GM19455 (cell line): ENCODE data around the gene SYT9.

Experiments used
- ATAC-seq: cut with Tn5 transposase; IDR thresholded peaks from one replicate; pipeline ENCODE4 v1.9.1; 2021; ENCODE audit not compliant: unreplicated experiment

SYT9 gene

GRCh38 chr11:7272373-7272772 is 20.7 kb downstream of the SYT9 start:
- no peak for ATAC-seq

DNA sequence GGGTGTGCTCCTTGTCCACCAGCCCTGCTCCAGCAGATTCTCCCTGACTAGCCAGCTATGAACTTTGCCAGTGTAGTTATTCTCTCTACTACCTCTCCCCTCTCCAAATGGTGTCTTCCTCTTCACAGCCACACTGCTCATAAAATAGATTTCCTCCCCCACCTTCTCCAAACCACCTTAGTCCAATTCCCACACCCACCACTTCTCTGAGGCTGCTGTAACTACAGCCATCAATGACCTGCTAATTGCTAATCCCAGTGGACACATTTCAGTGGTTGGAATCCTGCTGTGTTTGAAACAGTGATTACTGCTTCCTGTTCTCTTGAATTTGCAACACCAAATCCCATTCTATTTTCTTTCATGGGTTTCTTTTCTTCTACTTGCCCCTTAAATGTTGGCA is 23.4 kb downstream of the SYT9 start:
- no peak for ATAC-seq

GRCh38 chr11:7278314-7278917 is 26.7 kb downstream of the SYT9 start:
- peak; percentile 53 for ATAC-seq

DNA sequence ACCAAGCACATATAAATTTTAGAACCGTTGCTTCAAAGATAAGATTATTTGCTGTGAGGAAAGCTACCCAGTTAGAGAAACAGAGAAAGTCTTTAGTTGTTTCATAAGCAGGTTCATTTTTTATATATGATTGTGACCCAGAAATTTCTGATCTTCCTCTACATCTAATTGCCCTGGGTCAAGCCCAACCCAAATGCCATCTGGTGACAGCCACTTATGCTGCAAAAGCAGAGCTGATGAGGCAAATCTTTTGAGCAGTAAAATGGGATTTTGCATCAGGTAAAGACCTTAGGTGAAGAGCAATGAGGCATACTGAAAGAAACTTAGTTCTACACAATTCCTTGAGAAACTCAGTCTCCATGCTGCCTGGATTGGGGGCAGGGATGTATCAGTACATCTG is 28.0 kb downstream of the SYT9 start:
- no peak for ATAC-seq

DNA sequence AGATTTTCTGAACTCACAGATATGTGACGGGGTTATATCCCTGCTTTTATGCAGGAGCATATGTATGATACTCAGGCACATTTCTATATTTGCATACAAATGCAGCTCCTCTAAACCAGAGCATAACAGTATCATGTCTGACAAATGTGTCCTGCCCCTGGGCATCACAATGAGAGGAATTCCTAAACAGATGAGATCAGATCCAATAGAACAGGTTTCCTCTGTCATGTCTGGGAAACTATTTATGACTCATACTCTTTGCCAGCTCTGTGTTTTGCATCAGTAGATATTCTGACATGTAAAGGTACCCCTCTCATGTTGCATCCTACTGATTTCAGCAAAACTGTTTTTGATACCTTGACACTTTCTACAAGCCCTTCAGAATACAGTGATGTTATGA is 29.4 kb downstream of the SYT9 start:
- ATAC-seq: no peak

DNA sequence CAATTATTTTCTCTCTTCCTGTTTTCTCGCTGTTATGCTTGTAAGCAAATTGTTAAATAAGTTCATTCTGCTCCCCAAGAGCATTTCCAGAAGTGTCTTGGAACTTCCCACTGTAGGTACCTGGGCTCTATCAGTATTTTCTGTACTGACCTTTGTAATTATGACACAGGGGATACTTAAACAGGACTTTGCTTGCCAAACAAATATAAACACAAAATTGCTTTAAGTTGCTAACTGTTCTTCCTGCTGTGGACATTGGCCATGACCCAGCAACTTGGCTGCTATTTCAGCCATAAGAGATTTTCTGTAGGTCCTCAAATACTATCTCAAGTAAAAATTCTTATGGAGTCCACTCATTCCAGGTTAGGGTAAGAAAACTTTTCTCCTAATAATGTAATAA is 30.1 kb downstream of the SYT9 start:
- ATAC-seq: no peak

DNA sequence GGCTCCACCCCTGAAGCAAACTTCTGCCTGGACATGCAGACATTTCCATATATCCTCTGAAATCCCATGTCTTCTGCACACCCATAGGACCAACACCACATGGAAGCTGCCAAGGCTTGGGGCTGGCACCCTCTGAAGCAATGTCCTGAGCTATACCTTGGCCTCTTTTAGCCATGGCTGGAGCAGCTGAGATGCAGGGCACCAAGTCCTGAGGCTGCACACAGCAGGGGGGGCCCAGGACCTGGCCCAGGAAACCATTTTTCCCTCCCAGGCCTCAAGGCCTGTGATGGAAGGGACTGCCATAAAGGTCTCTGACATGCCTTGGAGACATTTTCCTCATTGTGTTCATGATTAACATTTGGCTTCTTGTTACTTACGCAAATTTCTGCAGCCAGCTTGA is 34.5 kb downstream of the SYT9 start:
- ATAC-seq: no peak

GRCh38 chr11:7291100-7291829 is 39.6 kb downstream of the SYT9 start:
- ATAC-seq: no peak

GRCh38 chr11:7292922-7293321 is 41.2 kb downstream of the SYT9 start:
- no peak for ATAC-seq

GRCh38 chr11:7299393-7299792 is 47.7 kb downstream of the SYT9 start:
- no peak for ATAC-seq

DNA sequence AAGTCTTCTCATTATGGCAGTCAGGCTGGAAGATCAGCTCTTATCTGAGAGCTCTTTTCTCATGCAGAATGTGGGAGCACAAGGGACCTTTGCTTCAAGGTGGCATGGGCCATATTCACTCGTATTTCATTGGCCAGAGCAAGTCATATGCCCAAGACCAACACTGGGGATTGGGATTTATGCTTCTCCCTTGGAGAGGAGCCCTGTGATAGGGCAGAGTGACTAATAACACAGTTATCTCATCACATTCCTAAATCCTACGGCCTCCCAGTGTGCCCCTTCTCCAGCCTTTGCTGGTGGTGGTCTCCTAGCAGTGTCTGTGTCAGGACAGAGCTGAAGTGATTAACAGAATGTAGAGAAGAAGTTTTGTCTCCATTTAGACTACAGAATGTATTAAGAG is 48.6 kb downstream of the SYT9 start:
- no peak for ATAC-seq

GRCh38 chr11:7303146-7303545 is 51.4 kb downstream of the SYT9 start:
- no peak for ATAC-seq

GRCh38 chr11:7306900-7307299 is 55.2 kb downstream of the SYT9 start:
- ATAC-seq: no peak

DNA sequence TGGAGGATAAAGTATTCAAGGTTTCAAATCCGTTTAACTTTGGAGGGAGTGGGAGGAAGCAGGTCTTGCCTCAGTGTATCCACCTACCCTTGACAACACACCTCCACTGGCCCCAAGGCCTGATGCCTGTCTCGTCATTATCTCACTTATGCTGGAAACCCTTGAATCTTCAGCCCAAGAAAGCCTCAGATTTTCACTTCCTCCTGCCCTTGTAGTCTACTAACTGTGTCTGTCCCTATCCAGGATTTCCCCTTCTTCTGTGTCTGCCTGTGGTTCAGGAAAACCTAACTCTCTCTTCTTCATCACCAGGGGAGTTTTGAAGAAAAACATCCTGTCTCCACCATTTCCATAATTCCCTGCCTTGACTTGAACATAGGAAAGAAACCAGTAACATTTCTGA is 56.1 kb downstream of the SYT9 start:
- ATAC-seq: no peak

DNA sequence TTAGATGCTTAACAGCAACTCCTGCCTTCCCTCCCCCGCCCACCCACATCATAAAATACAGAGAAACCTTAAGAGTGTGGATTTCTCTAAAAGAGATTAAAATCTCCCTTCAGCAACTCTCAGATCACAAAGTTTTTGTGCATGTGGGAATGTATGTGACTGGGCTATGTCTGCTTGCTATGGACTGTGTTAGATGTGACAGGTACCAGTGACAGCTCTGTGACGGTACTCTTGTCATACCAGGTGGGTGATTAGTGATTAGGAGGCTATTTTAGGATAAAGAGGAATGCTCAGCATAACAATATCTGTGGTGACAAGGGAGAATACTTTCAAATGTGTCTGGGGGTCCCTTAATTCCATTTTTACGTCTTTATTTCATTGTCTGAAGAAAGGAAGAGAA is 60.2 kb downstream of the SYT9 start:
- no peak for ATAC-seq

DNA sequence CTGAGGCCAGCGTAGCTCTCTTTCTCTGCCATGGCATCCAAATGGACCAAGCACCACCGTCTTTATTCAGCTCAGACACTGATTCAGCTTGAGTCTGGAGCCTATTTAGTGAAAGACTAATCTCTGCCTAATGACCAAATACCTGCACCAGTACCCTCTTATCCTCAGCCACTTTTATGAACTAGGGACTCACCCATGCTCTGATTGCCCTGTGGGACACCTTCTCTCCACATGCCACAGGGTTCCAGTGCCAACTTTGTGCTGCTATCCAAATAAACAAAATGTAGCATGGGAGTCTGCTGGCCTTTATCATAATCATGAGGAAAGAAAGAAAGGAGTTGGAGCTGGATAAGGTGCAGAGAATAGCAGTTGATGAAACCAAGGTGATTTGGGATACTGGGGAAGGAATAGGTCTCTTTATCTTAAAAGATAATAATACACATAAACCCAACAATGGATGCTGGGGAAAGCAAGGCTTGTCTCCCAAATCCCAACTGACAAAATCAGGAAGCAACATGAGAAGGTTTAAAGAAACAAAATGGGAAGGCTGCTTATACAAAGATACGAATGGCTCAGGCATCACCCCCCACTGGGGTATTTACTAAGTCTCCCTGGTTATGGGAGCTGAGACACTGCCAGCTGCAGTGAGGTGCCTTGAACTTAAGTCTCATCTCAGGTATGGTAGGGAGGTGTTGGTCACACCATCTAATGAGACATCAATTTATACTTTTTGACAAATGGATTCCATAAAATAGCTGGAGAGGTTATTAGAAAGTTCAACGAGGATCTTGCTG is 63.3 kb downstream of the SYT9 start:
- ATAC-seq: no peak

DNA sequence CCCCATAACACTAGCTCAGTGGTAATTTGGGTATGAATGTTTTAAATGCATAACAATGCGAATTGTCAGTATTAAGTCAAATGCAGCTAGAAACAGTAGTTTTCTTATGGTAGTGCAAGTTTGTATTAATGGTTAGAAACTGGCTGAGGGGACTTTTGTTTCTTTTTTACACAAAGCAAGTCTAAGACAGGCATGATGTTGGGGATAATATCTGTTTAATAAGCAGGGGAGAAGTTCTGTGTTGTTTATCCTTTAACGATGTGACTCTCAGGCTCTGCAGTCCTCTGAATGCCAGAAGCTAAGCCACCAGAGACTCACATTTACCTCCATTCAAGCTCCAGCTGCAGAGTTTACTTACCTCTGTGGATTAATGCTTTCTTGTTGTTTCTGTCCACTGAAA is 67.8 kb downstream of the SYT9 start:
- ATAC-seq: no peak

DNA sequence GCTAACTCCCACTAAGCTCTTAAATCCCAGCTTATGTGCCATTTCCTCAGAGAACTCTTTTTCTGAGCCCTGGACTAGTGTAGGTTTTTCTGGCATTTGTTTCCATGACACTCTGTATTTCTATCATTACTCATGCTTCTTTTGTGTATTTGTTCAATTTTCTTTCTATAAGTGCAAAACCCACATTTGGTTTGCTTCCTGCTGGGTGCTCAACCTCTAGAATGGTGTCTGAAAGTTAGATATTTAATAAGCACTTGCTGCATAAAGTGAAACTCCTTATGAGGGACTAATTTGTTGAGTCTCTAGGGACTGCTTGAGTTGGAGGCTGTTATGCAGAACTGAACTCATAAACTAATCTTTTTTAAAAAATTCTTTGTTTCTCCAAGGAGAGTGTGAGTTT is 68.6 kb downstream of the SYT9 start:
- ATAC-seq: no peak

DNA sequence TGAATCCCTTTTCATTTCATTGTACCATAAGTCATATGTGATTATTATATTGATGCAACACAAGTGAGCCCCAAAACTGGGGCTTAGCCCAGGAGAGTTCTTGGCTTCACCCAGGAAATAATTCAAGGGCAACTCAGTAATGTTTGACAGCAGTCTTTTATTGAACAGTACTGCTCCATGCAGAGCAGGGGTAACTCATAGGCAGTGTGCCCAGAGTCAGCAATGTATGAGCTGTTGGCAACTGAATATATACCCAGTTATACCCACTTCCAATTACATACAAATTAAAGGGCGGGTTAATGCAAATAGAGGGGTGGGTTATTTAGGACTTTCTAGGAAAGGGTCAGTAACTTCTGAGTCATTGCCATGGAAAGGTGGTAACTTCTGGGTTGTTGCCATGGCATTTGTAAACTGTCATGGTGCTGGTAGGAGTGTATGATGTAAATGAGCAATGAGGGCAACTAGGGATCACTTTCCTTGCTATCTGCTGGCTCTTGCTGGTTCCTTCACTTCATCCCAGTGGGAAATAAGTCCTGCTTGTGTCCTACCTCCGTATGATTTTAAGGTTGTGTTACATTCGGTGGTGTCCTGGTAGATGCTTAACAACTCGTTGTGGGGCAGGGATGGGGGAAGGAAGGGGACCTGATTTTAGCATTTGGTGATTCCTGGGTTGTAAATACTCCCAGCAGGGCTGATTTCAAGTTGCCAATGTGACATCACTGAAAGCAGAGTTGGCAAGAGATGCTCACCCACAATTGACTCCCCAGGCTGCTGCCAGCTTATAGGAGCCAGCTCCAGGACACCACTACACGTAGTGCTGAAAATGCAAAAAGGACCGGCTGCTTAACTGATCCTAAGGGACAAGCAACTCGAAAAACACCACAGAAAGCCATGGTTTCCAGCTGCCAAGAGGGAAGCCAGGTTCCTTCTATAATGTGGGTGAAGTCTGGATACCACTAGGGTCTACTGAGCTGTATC is 70.1 kb downstream of the SYT9 start:
- ATAC-seq: no peak

DNA sequence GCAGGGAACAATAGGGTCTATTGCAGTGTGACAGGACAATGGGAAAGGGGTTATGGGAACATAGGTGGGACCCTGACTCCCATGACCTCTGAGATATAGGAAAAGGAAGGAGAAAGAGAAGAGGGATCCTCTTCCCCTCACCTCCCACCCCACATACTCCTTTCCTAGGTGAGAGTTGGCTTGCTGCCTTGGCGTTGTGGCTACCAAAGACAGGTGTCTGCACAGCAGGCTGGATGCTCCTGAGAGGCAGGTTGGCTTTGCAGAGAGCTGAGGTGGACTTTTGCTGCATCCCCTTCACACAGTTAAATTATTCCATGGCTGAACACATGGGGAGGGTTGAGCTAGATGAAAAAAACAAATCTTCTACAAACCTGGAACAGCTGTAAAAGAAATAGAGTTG is 80.7 kb downstream of the SYT9 start:
- no peak for ATAC-seq

DNA sequence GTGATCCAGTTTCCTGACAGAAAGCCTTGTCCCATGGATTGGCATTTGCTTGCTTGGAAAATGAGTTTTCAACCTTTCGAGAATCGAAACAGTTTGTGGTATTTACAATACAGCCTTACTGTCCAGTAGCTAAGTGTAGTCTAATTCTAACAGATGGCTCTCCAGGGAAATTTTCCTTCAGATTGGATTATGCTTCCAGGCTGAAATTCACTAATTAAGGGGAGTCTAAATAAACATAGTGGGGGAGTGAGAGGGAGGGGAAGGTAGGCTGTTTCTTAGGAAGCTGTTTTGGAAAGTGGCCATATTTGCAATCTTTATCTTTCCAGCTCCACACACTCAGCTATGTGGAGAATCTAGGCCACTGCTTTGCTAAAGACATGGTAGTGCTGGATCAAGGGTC is 81.3 kb downstream of the SYT9 start:
- ATAC-seq: no peak
